ENCODE measurements around the gene CNTN5.
A peak's percentile ranks its signal among the peaks of the same experiment; 100 is the strongest.

CNTN5 gene

GRCh38 chr11:99391245-99391644, 370.5 kb downstream of the CNTN5 start:
- no peak for DNase-seq (ENCODE audit: low spot score)

- DNase-seq (ENCODE audit: low spot score) = no peak
These were observed 385.6 kb downstream of the CNTN5 start for GRCh38 chr11:99406345-99406744.

DNA sequence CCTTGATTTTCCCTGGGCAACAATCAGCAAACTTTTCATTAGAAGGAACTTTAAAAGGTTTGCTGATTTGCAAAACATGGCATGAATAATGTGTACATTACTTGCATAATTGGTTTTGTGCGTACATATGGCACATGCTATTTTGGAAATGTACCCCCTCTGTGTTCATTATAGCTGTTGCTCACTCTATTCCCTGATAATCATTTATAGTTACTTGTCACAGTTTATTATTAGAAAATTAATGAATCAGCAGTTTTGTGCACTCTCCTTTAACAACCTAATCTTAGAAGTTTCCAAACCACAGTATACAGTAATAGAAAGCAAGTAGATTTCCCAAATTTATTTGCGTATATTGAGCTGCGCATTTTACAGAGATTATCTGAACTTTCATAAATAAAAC, 389.9 kb downstream of the CNTN5 start:
- DNase-seq (ENCODE audit: low spot score) = no peak

GRCh38 chr11:99418927-99419720, 398.4 kb downstream of the CNTN5 start:
- DNase-seq (ENCODE audit: low spot score) = no peak

GRCh38 chr11:99419991-99420390, 399.2 kb downstream of the CNTN5 start:
- no peak for DNase-seq (ENCODE audit: low spot score)

GRCh38 chr11:99422581-99423427, 402.1 kb downstream of the CNTN5 start:
- DNase-seq (ENCODE audit: low spot score) = no peak

DNA sequence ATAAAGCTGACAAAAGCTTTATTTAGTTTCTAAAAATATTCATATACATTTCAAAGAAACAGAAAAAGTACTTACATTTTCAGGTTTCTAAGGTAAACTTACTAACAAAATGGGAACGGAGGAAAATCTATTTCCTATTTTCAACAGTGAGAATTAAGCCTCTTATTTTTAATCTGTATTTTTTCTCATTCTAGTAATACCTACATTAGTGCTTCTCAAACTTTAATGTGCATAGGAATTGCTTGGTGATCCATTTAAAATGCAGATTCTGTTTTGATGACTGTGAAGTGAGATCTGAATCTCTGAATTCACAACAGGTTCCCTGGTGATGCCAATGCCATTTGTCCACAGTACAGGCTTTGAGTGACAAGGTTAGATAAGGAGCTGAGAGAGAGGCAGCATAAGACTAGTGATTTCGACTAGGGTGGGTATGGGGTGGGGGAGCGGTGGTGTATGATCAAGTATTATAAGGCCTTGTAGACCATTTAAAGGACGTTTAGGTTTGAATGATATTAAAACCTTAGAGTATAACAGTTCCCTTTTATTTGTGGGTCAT, 402.8 kb downstream of the CNTN5 start:
- DNase-seq (ENCODE audit: low spot score) = no peak

DNA sequence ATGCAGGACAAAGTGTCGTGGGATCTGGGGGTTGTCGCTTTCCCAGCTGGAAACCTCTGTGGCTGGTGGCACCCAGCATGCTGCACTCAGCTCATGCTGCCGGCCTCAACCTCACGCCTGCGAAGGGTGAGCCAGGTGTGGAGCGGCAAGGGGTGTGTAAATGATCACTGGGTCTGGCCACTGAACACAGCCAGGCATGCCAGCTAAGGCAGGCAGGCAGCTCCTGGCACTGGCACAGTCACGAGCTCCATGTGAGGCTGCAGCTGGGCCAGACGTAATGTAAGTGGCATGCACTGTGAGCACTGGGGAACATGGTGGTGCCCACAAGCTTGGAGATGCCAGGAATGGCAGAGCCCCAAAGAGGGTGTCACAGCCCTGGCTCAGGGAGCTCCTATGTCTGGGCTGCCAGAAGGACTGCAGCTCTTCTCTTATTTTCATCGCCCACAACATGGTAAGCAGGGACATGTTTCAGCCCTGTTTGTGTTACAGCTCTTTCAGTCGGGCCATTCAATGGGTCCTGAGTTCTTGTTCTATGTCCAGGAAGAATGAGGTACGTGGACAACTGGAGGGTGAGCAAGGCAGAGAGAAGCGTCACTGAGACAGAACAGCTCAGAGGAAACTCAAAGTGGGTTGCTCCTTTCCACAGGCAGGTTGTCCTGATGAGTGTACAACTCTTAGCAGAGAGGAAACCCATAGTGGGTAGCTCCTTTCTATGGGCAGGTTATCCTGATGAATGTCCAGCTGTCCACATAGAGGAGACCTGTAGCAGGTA, 403.8 kb downstream of the CNTN5 start:
- DNase-seq (ENCODE audit: low spot score) = no peak

GRCh38 chr11:99425596-99425995, 404.8 kb downstream of the CNTN5 start:
- DNase-seq (ENCODE audit: low spot score) = no peak

DNA sequence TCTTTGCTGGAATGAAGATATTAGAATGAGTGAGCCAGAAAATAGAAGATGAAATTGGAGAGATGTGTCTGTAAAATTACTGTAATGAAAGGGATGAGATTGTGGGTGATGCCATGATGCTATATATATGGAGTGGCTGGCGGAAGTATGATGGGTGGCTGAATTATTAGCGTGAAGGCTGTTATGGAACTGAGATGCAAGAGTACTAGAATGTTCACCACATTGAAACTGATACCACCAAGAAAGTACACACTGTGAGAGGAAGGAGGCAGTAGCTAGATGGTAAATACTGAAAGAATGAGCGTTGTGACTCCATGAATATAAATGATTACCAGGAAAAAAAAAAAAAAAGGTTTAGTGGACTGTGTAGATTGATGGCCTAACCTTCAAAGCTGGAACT, 411.9 kb downstream of the CNTN5 start:
- DNase-seq (ENCODE audit: low spot score) = no peak

- no peak for DNase-seq (ENCODE audit: low spot score)
These were observed 422.5 kb downstream of the CNTN5 start for GRCh38 chr11:99443276-99443675.

DNA sequence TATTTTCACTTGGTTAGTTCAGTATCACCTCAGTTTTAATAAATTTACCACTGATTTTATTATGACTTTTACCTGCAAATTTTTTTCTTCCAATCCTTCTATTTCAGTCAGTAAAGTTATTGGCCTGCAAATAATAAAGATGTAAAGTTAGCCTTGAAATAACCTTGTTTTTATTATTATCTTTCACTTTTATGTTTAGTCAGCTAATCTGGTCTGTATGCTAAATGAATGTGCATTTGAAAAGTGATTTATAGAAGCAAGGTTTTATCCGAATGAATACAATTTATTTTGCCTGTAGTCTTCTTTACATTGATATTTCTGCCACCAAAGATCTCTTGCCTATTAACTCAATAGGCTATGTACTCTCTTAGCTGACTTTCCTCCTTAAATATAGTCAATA, 425.7 kb downstream of the CNTN5 start:
- no peak for DNase-seq (ENCODE audit: low spot score)

DNA sequence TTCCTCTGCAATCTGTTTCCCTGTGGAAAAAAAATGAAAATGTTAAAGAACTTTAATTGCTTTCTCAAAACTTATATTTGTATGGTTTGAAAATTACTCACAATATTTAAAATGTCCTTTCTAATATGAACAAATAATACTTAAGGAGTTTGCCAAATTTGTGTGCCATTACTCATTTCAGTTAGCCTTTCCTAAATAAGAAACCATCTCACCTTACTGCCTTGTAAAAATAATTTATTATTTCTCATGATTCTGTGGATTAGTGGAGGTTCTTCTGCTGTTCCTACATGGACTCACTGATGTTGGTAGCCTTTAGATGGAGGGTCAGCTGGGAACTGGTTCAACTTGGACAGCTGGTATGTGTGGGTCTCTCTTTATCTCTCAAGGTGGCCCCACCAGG, 428.6 kb downstream of the CNTN5 start:
- DNase-seq (ENCODE audit: low spot score) = no peak

- no peak for DNase-seq (ENCODE audit: low spot score)
These were observed 431.3 kb downstream of the CNTN5 start for GRCh38 chr11:99452075-99452474.

DNA sequence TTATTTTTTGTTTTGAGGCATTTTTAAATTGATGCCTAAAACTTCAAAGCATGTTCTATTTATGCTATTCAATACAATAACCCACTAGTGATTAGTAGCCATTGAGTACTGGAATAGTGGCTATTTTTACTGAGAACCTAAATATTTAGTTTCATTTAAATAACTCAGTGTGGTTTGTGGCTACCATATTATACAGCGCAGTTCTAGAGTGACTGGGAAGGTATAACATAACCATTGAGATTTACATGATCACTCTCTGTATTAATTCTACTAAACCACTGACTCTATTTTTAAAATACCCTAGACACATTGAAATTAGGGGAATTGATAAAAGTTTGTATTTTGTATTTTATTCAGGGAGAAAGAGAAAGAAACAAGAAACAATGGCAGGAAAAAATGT, 441.2 kb downstream of the CNTN5 start:
- DNase-seq (ENCODE audit: low spot score) = no peak

DNA sequence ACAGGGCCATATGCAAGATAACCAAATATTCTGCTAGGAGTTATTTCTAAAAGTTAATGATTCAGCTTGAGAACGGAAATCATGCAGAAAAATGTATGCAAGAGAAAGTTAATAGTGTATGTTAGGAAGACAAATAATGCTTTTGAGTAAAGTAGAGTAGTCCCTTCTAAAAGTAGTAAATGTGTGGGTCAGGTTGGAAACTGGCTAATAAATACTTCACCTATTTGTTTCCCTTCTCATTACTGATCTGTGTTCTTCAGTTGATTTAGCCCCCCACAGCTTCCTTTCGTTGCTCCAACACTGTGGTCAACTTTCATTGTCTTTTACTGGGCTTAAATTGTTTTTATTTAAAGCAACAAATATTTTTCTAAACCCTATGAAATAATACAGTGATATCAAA, 444.2 kb downstream of the CNTN5 start:
- no peak for DNase-seq (ENCODE audit: low spot score)

DNA sequence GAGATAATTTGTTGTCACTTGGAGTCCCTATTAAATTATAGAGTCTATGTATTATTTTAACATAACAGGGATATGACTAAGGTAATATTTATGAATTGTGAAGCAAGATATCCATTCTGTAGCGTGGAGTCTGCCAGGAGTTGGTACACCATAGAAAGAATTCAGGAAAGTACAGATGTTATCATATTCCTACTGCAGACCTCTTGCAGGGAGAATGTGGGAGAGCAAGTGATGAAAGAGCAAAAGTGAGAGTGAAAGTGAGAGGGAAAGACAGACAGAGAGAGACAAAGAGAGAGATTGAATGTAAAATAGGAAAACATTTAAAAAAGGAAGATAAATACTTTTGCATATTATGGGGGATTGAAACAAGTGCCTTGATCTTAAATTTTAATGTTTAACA, 468.8 kb downstream of the CNTN5 start:
- no peak for DNase-seq (ENCODE audit: low spot score)

GRCh38 chr11:99494065-99494464, 473.3 kb downstream of the CNTN5 start:
- DNase-seq (ENCODE audit: low spot score) = no peak

DNA sequence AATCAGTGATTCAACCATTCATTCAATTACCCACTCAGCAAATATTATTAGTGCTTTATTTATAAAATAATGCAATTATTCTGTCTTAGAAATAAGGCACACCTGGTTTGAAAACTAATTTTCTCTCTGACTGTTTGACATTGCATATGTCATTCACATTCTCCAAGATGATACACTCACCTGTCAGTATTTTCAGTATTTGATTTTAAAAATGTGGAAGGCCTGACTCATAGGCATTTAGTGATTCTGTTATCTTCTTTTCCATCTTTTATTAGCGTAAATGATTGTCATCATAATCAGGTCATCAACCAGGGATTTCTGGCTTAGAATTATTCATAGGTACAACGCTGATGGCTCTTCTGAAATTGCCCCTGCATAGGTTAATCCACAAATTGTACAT, 480.9 kb downstream of the CNTN5 start:
- DNase-seq (ENCODE audit: low spot score) = no peak

- DNase-seq (ENCODE audit: low spot score) = peak; percentile 26
These were observed 484.6 kb downstream of the CNTN5 start for GRCh38 chr11:99505316-99505715.

- no peak for DNase-seq (ENCODE audit: low spot score)
These were observed 485.1 kb downstream of the CNTN5 start for GRCh38 chr11:99505831-99506230.

DNA sequence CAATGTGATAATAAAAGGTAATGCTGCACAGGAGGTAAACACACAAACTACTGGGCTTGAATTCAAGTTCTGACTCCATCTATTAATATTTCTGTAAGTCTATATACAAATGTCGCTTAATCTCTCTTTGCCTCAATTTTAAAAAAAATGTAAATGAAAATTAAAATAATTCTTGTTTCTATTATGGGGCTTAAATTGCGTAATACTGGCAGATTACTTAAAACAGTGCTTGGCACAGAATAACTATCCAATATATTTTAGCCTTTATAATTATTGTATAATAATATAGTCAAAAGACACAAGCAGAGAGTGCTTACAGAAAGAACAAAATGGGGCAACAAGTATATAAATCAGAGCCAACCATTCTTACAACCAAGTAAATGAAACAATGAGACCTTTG, 489.1 kb downstream of the CNTN5 start:
- no peak for DNase-seq (ENCODE audit: low spot score)

Measured in AG08396 (cell line).